ENCODE results near the gene MAML3.

The MAML3 gene

GRCh38 chr4:140078366-140078765, 75.6 kb downstream of the MAML3 start:
- Histone ChIP-seq H3K27ac (ENCODE audit: insufficient read depth in 1 of 2, low read depth in 1 of 2, low read length in 2 of 2, poor library complexity in 1 of 2, severe bottlenecking in 2 of 2) (no peak overlapping the region), H3K27me3 (replicated peaks in 2 of 5; ENCODE audit: control insufficient read depth in 4 of 5, insufficient read depth in 5 of 5, low read length in 4 of 5) (no peaks in the 10 kb centered on the region), H3K4me3 (ENCODE audit: control insufficient read depth in 1 of 7, extremely low read depth in 1 of 7, insufficient read depth in 4 of 7, low read depth in 2 of 7, low read length in 6 of 7) (no peak overlapping the region), H3K36me3 (ENCODE audit: control insufficient read depth in 4 of 4, insufficient read depth in 4 of 4, low read length in 3 of 4) (no peaks in the 10 kb centered on the region), H3K4me1 (ENCODE audit: control extremely low read depth in 1 of 4, control insufficient read depth in 4 of 4, insufficient read depth in 4 of 4, low read length in 3 of 4) (peaks cover 3 to 73% (median 55%) of the 10 kb centered on the region in 4 experiments), H3K9me3 (ENCODE audit: control extremely low read depth in 1 of 5, control insufficient read depth in 4 of 5, insufficient read depth in 2 of 5, low read depth in 1 of 5, low read length in 4 of 5) (no peaks in the 10 kb centered on the region)
- ChIA-PET CTCF (interaction anchor here (0.7 to 3.8 kb wide), 13 partner anchors 10 to 173 kb away, joined by 3 to 19 read pairs (median 4); no protein-coding TSS in a partner anchor), POLR2A (interaction anchor here (0.9 kb wide), 1 partner anchor 75 kb away, joined by 4 read pairs; no protein-coding TSS in a partner anchor)
- DNase-seq: no peak
- 100% methylated on average over 1 of the region's 2 CpGs for WGBS (ENCODE audit: insufficient coverage)

DNA sequence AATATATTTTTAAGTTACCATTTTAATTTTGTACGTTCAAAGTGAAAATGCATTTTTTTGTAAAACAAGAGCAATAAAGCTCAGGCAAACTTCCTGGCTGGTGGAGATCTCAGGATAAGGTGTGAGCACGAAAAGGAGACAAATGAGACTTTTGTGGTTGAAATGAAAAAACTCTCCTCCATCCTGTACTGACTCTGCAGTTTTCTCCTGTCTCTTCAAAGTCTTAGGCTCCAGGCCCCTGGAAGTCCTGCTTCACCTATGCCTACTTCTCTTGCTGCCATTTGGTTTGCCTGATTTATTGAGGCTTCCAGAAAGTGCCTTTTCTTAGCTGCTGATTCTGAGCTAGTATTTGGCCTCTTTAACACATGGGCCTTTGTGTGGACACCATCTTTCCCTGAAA, 77.7 kb downstream of the MAML3 start:
- WGBS (ENCODE audit: insufficient coverage): no CpG with 5 or more reads among the region's 2 CpGs
- Histone ChIP-seq H3K27ac (ENCODE audit: insufficient read depth in 1 of 2, low read depth in 1 of 2, low read length in 2 of 2, poor library complexity in 1 of 2, severe bottlenecking in 2 of 2) (no peak overlapping the region), H3K4me3 (ENCODE audit: control insufficient read depth in 1 of 7, extremely low read depth in 1 of 7, insufficient read depth in 4 of 7, low read depth in 2 of 7, low read length in 6 of 7) (peak overlapping the region in 4 of 7 experiments; percentile 2 to 43 (median 25)), H3K4me1 (ENCODE audit: control extremely low read depth in 1 of 4, control insufficient read depth in 4 of 4, insufficient read depth in 4 of 4, low read length in 3 of 4) (peaks cover 3 to 74% (median 57%) of the 10 kb centered on the region in 4 experiments), H3K27me3 (replicated peaks in 2 of 5; ENCODE audit: control insufficient read depth in 4 of 5, insufficient read depth in 5 of 5, low read length in 4 of 5) (no peaks in the 10 kb centered on the region), H3K9me3 (ENCODE audit: control extremely low read depth in 1 of 5, control insufficient read depth in 4 of 5, insufficient read depth in 2 of 5, low read depth in 1 of 5, low read length in 4 of 5) (no peaks in the 10 kb centered on the region), H3K36me3 (ENCODE audit: control insufficient read depth in 4 of 4, insufficient read depth in 4 of 4, low read length in 3 of 4) (no peaks in the 10 kb centered on the region)
- peak; percentile 69 to 87 (median 76) for DNase-seq
- POLR2A ChIA-PET: interaction anchor here (1.1 to 1.3 kb wide), 2 partner anchors 12 to 78 kb away, joined by 3 to 4 read pairs; partner anchors contain the start of gene MAML3
- CTCF ChIA-PET: interaction anchor here (0.6 to 3.8 kb wide), 6 partner anchors 9 to 21 kb away, joined by 3 to 19 read pairs (median 3); no protein-coding TSS in a partner anchor

DNA sequence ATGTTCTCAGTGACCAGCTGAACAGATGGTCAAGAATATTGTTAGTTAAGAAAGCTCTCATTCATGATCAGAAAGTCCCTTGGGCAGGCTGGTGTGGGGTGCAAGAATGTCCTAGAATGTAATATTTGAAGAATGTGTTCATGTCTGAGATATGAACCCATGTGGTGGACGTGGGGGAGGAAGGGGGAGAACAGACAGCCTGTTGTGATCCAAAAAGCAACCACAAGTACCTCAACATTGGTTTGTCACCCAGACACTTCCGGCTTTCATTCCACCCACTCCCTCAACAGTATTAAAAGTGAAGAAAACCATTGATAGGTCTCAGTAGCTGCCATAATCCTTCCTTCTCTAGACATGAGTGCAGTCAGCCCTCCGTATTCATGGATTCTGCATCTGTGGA, 82.2 kb downstream of the MAML3 start:
- WGBS (ENCODE audit: insufficient coverage): no CpG with 5 or more reads among the region's 3 CpGs
- no peak overlapping the region for H3K27ac ChIP-seq (ENCODE audit: insufficient read depth in 1 of 2, low read depth in 1 of 2, low read length in 2 of 2, poor library complexity in 1 of 2, severe bottlenecking in 2 of 2)
- DNase-seq: peak; percentile 87 to 98 (median 97)
- CTCF ChIA-PET: interaction anchor here (0.7 to 4.5 kb wide), 7 partner anchors 12 to 78 kb away, joined by 3 to 31 read pairs (median 5); no protein-coding TSS in a partner anchor
- no peaks in the 10 kb centered on the region for H3K36me3 ChIP-seq (ENCODE audit: control insufficient read depth in 4 of 4, insufficient read depth in 4 of 4, low read length in 3 of 4)
- POLR2A ChIA-PET: interaction anchor here (0.8 to 1.9 kb wide), 4 partner anchors 13 to 79 kb away, joined by 3 to 6 read pairs (median 3); no protein-coding TSS in a partner anchor
- H3K4me1 ChIP-seq (ENCODE audit: control extremely low read depth in 1 of 4, control insufficient read depth in 4 of 4, insufficient read depth in 4 of 4, low read length in 3 of 4): peaks cover 9 to 68% (median 49%) of the 10 kb centered on the region in 4 experiments
- peak overlapping the region in 2 of 7 experiments; percentile 29 to 43 for H3K4me3 ChIP-seq (ENCODE audit: control insufficient read depth in 1 of 7, extremely low read depth in 1 of 7, insufficient read depth in 4 of 7, low read depth in 2 of 7, low read length in 6 of 7)
- no peaks in the 10 kb centered on the region for H3K9me3 ChIP-seq (ENCODE audit: control extremely low read depth in 1 of 5, control insufficient read depth in 4 of 5, insufficient read depth in 2 of 5, low read depth in 1 of 5, low read length in 4 of 5)
- H3K27me3 ChIP-seq (replicated peaks in 2 of 5; ENCODE audit: control insufficient read depth in 4 of 5, insufficient read depth in 5 of 5, low read length in 4 of 5): no peaks in the 10 kb centered on the region

DNA sequence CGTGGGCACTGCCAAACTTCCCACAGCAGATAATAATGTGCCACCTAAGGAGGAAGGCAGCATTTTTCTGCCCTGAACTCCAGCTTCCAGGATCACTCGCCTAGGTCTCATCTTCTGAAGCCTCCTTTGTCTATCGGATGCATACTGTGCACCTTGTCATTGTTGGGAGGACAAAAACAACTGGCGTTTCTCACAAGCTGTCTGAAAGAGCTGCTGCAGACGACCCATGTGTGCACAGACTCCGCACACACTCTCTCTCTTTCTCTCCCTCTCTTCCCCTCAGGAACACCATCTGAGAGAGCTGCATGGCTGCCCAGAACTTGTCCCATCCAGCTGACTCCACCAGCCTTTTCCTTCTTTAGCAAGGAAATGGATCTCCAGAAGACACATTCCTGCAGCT, 83.0 kb downstream of the MAML3 start:
- ChIA-PET CTCF (interaction anchor here (1.2 to 4.5 kb wide), 13 partner anchors 10 to 181 kb away, joined by 3 to 31 read pairs (median 5); no protein-coding TSS in a partner anchor), POLR2A (interaction anchor here (0.5 to 1.9 kb wide), 9 partner anchors 12 to 80 kb away, joined by 3 to 6 read pairs (median 3); no protein-coding TSS in a partner anchor)
- WGBS (ENCODE audit: insufficient coverage): 55% methylated on average over 4 of the region's 6 CpGs
- H3K27ac ChIP-seq (ENCODE audit: insufficient read depth in 1 of 2, low read depth in 1 of 2, low read length in 2 of 2, poor library complexity in 1 of 2, severe bottlenecking in 2 of 2): no peak overlapping the region
- DNase-seq: no peak
- no peaks in the 10 kb centered on the region for H3K36me3 ChIP-seq (ENCODE audit: control insufficient read depth in 4 of 4, insufficient read depth in 4 of 4, low read length in 3 of 4)
- H3K9me3 ChIP-seq (ENCODE audit: control extremely low read depth in 1 of 5, control insufficient read depth in 4 of 5, insufficient read depth in 2 of 5, low read depth in 1 of 5, low read length in 4 of 5): no peaks in the 10 kb centered on the region
- no peaks in the 10 kb centered on the region for H3K27me3 ChIP-seq (replicated peaks in 2 of 5; ENCODE audit: control insufficient read depth in 4 of 5, insufficient read depth in 5 of 5, low read length in 4 of 5)
- peaks cover 6 to 63% (median 42%) of the 10 kb centered on the region in 4 experiments for H3K4me1 ChIP-seq (ENCODE audit: control extremely low read depth in 1 of 4, control insufficient read depth in 4 of 4, insufficient read depth in 4 of 4, low read length in 3 of 4)
- peak overlapping the region in 2 of 7 experiments; percentile 21 to 60 for H3K4me3 ChIP-seq (ENCODE audit: control insufficient read depth in 1 of 7, extremely low read depth in 1 of 7, insufficient read depth in 4 of 7, low read depth in 2 of 7, low read length in 6 of 7)

GRCh38 chr4:140070366-140070765, 83.6 kb downstream of the MAML3 start:
- POLR2A ChIA-PET: interaction anchor here (0.5 to 1.8 kb wide), 6 partner anchors 16 to 57 kb away, joined by 3 to 4 read pairs (median 3); no protein-coding TSS in a partner anchor
- Histone ChIP-seq H3K4me1 (ENCODE audit: control extremely low read depth in 1 of 4, control insufficient read depth in 4 of 4, insufficient read depth in 4 of 4, low read length in 3 of 4) (peaks cover 6 to 59% (median 36%) of the 10 kb centered on the region in 4 experiments), H3K27me3 (replicated peaks in 2 of 5; ENCODE audit: control insufficient read depth in 4 of 5, insufficient read depth in 5 of 5, low read length in 4 of 5) (no peaks in the 10 kb centered on the region), H3K36me3 (ENCODE audit: control insufficient read depth in 4 of 4, insufficient read depth in 4 of 4, low read length in 3 of 4) (no peaks in the 10 kb centered on the region), H3K27ac (ENCODE audit: insufficient read depth in 1 of 2, low read depth in 1 of 2, low read length in 2 of 2, poor library complexity in 1 of 2, severe bottlenecking in 2 of 2) (no peak overlapping the region), H3K4me3 (ENCODE audit: control insufficient read depth in 1 of 7, extremely low read depth in 1 of 7, insufficient read depth in 4 of 7, low read depth in 2 of 7, low read length in 6 of 7) (peak overlapping the region in 5 of 7 experiments; percentile 5 to 60 (median 12)), H3K9me3 (ENCODE audit: control extremely low read depth in 1 of 5, control insufficient read depth in 4 of 5, insufficient read depth in 2 of 5, low read depth in 1 of 5, low read length in 4 of 5) (no peaks in the 10 kb centered on the region)
- DNase-seq: peak in 2 of 3 donors; percentile 72 to 80
- 60% methylated on average over 2 of the region's 2 CpGs for WGBS (ENCODE audit: insufficient coverage)
- CTCF ChIA-PET: interaction anchor here (0.7 to 4.5 kb wide), 13 partner anchors 11 to 182 kb away, joined by 3 to 31 read pairs (median 5); no protein-coding TSS in a partner anchor

- peaks cover 6 to 53% (median 35%) of the 10 kb centered on the region in 4 experiments for H3K4me1 ChIP-seq (ENCODE audit: control extremely low read depth in 1 of 4, control insufficient read depth in 4 of 4, insufficient read depth in 4 of 4, low read length in 3 of 4)
- ChIA-PET POLR2A (no interaction called here), CTCF (interaction anchor here (0.9 to 4.5 kb wide), 4 partner anchors 9 to 79 kb away, joined by 3 to 31 read pairs (median 4); no protein-coding TSS in a partner anchor)
- no peaks in the 10 kb centered on the region for H3K27me3 ChIP-seq (replicated peaks in 2 of 5; ENCODE audit: control insufficient read depth in 4 of 5, insufficient read depth in 5 of 5, low read length in 4 of 5)
- no peak for DNase-seq
- no peaks in the 10 kb centered on the region for H3K9me3 ChIP-seq (ENCODE audit: control extremely low read depth in 1 of 5, control insufficient read depth in 4 of 5, insufficient read depth in 2 of 5, low read depth in 1 of 5, low read length in 4 of 5)
- H3K4me3 ChIP-seq (ENCODE audit: control insufficient read depth in 1 of 7, extremely low read depth in 1 of 7, insufficient read depth in 4 of 7, low read depth in 2 of 7, low read length in 6 of 7): no peak overlapping the region
- no peak overlapping the region for H3K27ac ChIP-seq (ENCODE audit: insufficient read depth in 1 of 2, low read depth in 1 of 2, low read length in 2 of 2, poor library complexity in 1 of 2, severe bottlenecking in 2 of 2)
- whole genome bisulfite sequencing (ENCODE audit: insufficient coverage): no CpG with 5 or more reads among the region's 2 CpGs
- H3K36me3 ChIP-seq (ENCODE audit: control insufficient read depth in 4 of 4, insufficient read depth in 4 of 4, low read length in 3 of 4): no peaks in the 10 kb centered on the region
Observed at GRCh38 chr4:140069066-140069465, 84.9 kb downstream of the MAML3 start.

DNA sequence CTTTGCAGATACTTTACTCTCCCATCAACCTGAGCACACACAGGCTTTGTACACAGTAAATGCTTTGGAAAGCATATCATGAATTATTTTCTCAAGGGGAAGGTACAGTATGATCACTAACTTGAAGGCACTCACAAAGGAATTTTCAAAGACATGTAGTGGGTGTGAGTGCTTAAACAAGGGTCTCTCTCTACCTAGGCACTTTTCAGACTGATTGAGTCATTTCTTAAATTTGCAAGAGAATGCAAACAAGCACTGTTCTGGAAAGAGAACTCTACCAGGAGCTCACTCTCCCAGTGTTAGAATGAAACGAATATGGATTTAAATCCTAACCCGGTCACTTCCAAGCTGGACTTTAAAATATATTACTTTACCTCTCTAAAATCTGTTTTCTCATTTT, 85.7 kb downstream of the MAML3 start:
- no peak overlapping the region for H3K4me3 ChIP-seq (ENCODE audit: control insufficient read depth in 1 of 7, extremely low read depth in 1 of 7, insufficient read depth in 4 of 7, low read depth in 2 of 7, low read length in 6 of 7)
- no CpG with 5 or more reads among the region's 2 CpGs for WGBS (ENCODE audit: insufficient coverage)
- no peaks in the 10 kb centered on the region for H3K27me3 ChIP-seq (replicated peaks in 2 of 5; ENCODE audit: control insufficient read depth in 4 of 5, insufficient read depth in 5 of 5, low read length in 4 of 5)
- DNase-seq: no peak
- ChIA-PET CTCF (interaction anchor here (0.9 to 4.5 kb wide), 5 partner anchors 8 to 80 kb away, joined by 3 to 31 read pairs (median 4); no protein-coding TSS in a partner anchor), POLR2A (no interaction called here)
- H3K9me3 ChIP-seq (ENCODE audit: control extremely low read depth in 1 of 5, control insufficient read depth in 4 of 5, insufficient read depth in 2 of 5, low read depth in 1 of 5, low read length in 4 of 5): no peaks in the 10 kb centered on the region
- H3K4me1 ChIP-seq (ENCODE audit: control extremely low read depth in 1 of 4, control insufficient read depth in 4 of 4, insufficient read depth in 4 of 4, low read length in 3 of 4): peaks cover 6 to 51% (median 34%) of the 10 kb centered on the region in 4 experiments
- no peaks in the 10 kb centered on the region for H3K36me3 ChIP-seq (ENCODE audit: control insufficient read depth in 4 of 4, insufficient read depth in 4 of 4, low read length in 3 of 4)
- no peak overlapping the region for H3K27ac ChIP-seq (ENCODE audit: insufficient read depth in 1 of 2, low read depth in 1 of 2, low read length in 2 of 2, poor library complexity in 1 of 2, severe bottlenecking in 2 of 2)
